HCT116 (cell line): ENCODE results near the gene LAD1. TPM values are rescaled to one million over a fixed set of nuclear protein-coding genes. Genes with fewer than 3 reads are reported as not detected.
A peak's percentile ranks its signal among the peaks of the same experiment; 100 is the strongest.

Experiments
- ATAC-seq: fragments of 200-7000 bp; cut with Tn5 transposase; 2 replicates; pipeline ENCODE4 v1.9.1; 2020; ENCODE audit warnings: mild to moderate bottlenecking, moderate library complexity
- BruUV-seq: library from RNA; stranded (reverse); fragments of 400-500 nt; replicated peaks from 2 replicates; lab custom pipeline; 2021; lab: Mats Ljungman, UMichigan
- CTCF ChIA-PET: fragments of 300-600 bp; sonication (Branson Sonifier 250); formaldehyde crosslinking; loops from one replicate; lab custom pipeline; 2021; ENCODE audit warnings: antibody characterized with exemption; lab: Charles Lee
- POLR2A ChIA-PET: fragments of 300-600, 350-600 bp; sonication (Branson Sonifier 250); formaldehyde crosslinking; loops from one replicate; lab custom pipeline; 2021; ENCODE audit warnings: antibody characterized with exemption; lab: Charles Lee
- RAD21 ChIA-PET, 2 experiments: fragments of 300-600 bp; sonication (Branson Sonifier 250); formaldehyde crosslinking; loops; one replicate each; lab custom pipeline; 2023; ENCODE audit warnings: low total read pairs in 2 of 2; ENCODE audit not compliant: uncharacterized antibody in 2 of 2, unreplicated experiment in 2 of 2, low non-redundant PET in 1 of 2; lab: Charles Lee
- DNase-seq: peaks from one replicate; pipeline ENCODE4 v3.0.0-alpha.2; 2010; ENCODE audit warnings: low read depth, low spot score
- H2AFZ ChIP-seq: fragments of 200-600 bp; shearing (Covaris generic), sonication (generic); 2 replicates; pipeline ENCODE4 v1.6.1; 2017; ENCODE audit warnings: low read depth, mixed run types, mixed read lengths, antibody characterized with exemption, low read length; ENCODE audit not compliant: poor library complexity, severe bottlenecking
- H3K27ac ChIP-seq: 2 replicates; pipeline ENCODE4 v1.5.1; 2012; ENCODE audit warnings: low read depth, low read length
- H3K27me3 ChIP-seq: fragments of 200-600 bp; sonication (generic); 2 replicates; pipeline ENCODE4 v1.6.1; 2016; ENCODE audit warnings: mixed run types, low read length, mixed read lengths; ENCODE audit not compliant: insufficient read depth
- H3K36me3 ChIP-seq, 2 experiments: fragments of 200-500 bp in 1 of 2; fragments of 200-600 bp in 1 of 2; sonication (Bioruptor generic) in 1 of 2; sonication (generic) in 1 of 2; 2 replicates each; pipeline versions ENCODE4 v1.5.1 to v1.6.1; 2014 to 2016; ENCODE audit warnings: low read length in 2 of 2, inconsistent platforms in 1 of 2, mixed read lengths in 1 of 2, mixed run types in 1 of 2; ENCODE audit not compliant: insufficient read depth in 2 of 2, control insufficient read depth in 1 of 2
- H3K4me1 ChIP-seq, 2 experiments: fragments of 200-600 bp in 1 of 2; sonication (generic) in 1 of 2; 2 replicates each; pipeline versions ENCODE4 v1.5.1 to v1.6.1; 2012 to 2017; ENCODE audit warnings: low read length in 2 of 2, inconsistent platforms in 1 of 2, mild to moderate bottlenecking in 1 of 2, mixed read lengths in 1 of 2, mixed run types in 1 of 2, moderate library complexity in 1 of 2; ENCODE audit not compliant: insufficient read depth in 2 of 2, control insufficient read depth in 1 of 2
- H3K4me2 ChIP-seq: fragments of 200-600 bp; sonication (generic); 2 replicates; pipeline ENCODE4 v1.6.1; 2017; ENCODE audit warnings: mixed run types, low read length, mixed read lengths
- H3K4me3 ChIP-seq, 2 experiments: fragments of 200-600 bp in 1 of 2; sonication (generic) in 1 of 2; replicated peaks in 1 of 2; 2 replicates each; pipeline ENCODE4 v1.5.1; 2011 to 2016; ENCODE audit warnings: low read length in 2 of 2, control low read depth in 1 of 2, low read depth in 1 of 2, mild to moderate bottlenecking in 1 of 2, mixed read lengths in 1 of 2, mixed run types in 1 of 2
- H3K79me2 ChIP-seq: fragments of 200-600 bp; sonication (generic); 2 replicates; pipeline ENCODE4 v1.6.1; 2017; ENCODE audit warnings: mild to moderate bottlenecking, mixed run types, low read length, moderate library complexity, mixed read lengths; ENCODE audit not compliant: insufficient read depth
- H3K9ac ChIP-seq: fragments of 200-600 bp; sonication (generic); 2 replicates; pipeline ENCODE4 v1.6.1; 2016; ENCODE audit warnings: low read length, mixed read lengths
- H3K9me2 ChIP-seq: fragments of 200-600 bp; sonication (generic), shearing (Covaris generic); 2 replicates; pipeline ENCODE4 v1.6.1; 2017; ENCODE audit warnings: mixed run types, mild to moderate bottlenecking, moderate library complexity; ENCODE audit not compliant: insufficient read depth
- H3K9me3 ChIP-seq, 2 experiments: fragments of 200-500 bp in 1 of 2; fragments of 200-600 bp in 1 of 2; sonication (Bioruptor generic) in 1 of 2; sonication (generic) in 1 of 2; 2 replicates each; pipeline ENCODE4 v1.6.1; 2014 to 2017; ENCODE audit warnings: low read length in 2 of 2, mixed read lengths in 2 of 2, inconsistent platforms in 1 of 2, low read depth in 1 of 2, mild to moderate bottlenecking in 1 of 2, mixed run types in 1 of 2, moderate library complexity in 1 of 2; ENCODE audit not compliant: control insufficient read depth in 1 of 2, insufficient read depth in 1 of 2
- H4K20me1 ChIP-seq: fragments of 200-600 bp; sonication (generic), shearing (Covaris generic); 2 replicates; pipeline ENCODE4 v1.6.1; 2017; ENCODE audit warnings: mixed run types, mild to moderate bottlenecking, moderate library complexity; ENCODE audit not compliant: insufficient read depth
- CBX3 ChIP-seq: IDR thresholded peaks from 2 replicates; pipeline ENCODE4 v1.6.1; 2012; ENCODE audit warnings: low read depth
- CEBPB ChIP-seq: IDR thresholded peaks from 2 replicates; pipeline ENCODE4 v1.6.1; 2012; ENCODE audit warnings: low read depth
- EZH2phosphoT487 ChIP-seq: fragments of 200-600 bp; IDR thresholded peaks from 2 replicates; pipeline ENCODE4 v1.6.1; 2018; ENCODE audit warnings: antibody characterized with exemption, borderline replicate concordance
- JUND ChIP-seq: IDR thresholded peaks from 2 replicates; pipeline ENCODE4 v1.6.1; 2012
- POLR2AphosphoS5 ChIP-seq: IDR thresholded peaks from 2 replicates; pipeline ENCODE4 v1.6.1; 2011; ENCODE audit warnings: mild to moderate bottlenecking, low read depth, low read length, moderate library complexity
- RAD21 ChIP-seq: IDR thresholded peaks from 2 replicates; pipeline ENCODE4 v1.6.1; 2012; ENCODE audit warnings: low read depth, mild to moderate bottlenecking
- TCF7L2 ChIP-seq: IDR thresholded peaks from 2 replicates; pipeline ENCODE4 v1.7.0; 2011; ENCODE audit warnings: borderline replicate concordance, inconsistent platforms; ENCODE audit not compliant: insufficient read depth, insufficient read length; ENCODE audit errors: extremely low read depth
- intact Hi-C: fragments of 100-400 bp; cut with micrococcal nuclease; formaldehyde crosslinking; loops from 2 replicates; pipeline ENCODE4 v1.10.0; 2022
- total RNA-seq: library from RNA; stranded (reverse); gene quantifications from one replicate; pipeline ENCODE4 v1.2.1, GENCODE V29; 2021; ENCODE audit not compliant: unreplicated experiment
- TF ChIP-seq, protein P1 (sequence below): IDR thresholded peaks from 2 replicates; pipeline ENCODE4 v1.6.1; 2012
- TF ChIP-seq, protein P2 (sequence below): IDR thresholded peaks from 2 replicates; pipeline ENCODE4 v1.6.1; 2012; ENCODE audit warnings: low read depth
- TF ChIP-seq, protein P3 (sequence below), 3 experiments: fragments of 200-600 bp in 1 of 3; sonication (generic) in 1 of 3; IDR thresholded peaks in 2 of 3; conservative IDR thresholded peaks in 1 of 3; 2 replicates each; pipeline ENCODE4 v1.5.1; 2012 to 2017; ENCODE audit warnings: low read depth in 2 of 3, low read length in 2 of 3, antibody characterized with exemption in 1 of 3, borderline replicate concordance in 1 of 3, control low read depth in 1 of 3, mild to moderate bottlenecking in 1 of 3, mixed read lengths in 1 of 3, mixed run types in 1 of 3, moderate library complexity in 1 of 3; ENCODE audit not compliant: insufficient read depth in 1 of 3

Gene LAD1
- total RNA-seq, 1 experiment from 2014 or later = 56.1 TPM

DNA sequence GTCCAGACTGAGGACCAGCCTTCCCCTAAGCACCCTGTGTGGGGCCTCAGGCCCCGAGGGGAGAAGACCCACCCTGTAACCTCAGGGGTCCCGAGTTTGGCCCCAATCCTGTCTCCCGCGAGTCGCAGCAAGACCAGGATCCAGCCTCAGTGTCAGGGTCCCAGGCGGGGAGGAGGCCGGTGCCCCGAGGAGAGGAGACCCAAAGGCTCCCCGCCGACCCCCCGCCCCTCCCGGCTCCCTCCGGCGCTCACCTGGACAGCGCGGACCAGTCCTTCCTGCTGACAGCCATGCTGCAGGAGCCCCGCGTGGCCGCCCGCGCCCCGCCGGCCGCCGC, at the start of gene LAD1 (continued):
- TF ChIP-seq, protein P1, sequence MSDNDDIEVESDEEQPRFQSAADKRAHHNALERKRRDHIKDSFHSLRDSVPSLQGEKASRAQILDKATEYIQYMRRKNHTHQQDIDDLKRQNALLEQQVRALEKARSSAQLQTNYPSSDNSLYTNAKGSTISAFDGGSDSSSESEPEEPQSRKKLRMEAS = no peak
- TF ChIP-seq EZH2phosphoT487 = no peak

DNA sequence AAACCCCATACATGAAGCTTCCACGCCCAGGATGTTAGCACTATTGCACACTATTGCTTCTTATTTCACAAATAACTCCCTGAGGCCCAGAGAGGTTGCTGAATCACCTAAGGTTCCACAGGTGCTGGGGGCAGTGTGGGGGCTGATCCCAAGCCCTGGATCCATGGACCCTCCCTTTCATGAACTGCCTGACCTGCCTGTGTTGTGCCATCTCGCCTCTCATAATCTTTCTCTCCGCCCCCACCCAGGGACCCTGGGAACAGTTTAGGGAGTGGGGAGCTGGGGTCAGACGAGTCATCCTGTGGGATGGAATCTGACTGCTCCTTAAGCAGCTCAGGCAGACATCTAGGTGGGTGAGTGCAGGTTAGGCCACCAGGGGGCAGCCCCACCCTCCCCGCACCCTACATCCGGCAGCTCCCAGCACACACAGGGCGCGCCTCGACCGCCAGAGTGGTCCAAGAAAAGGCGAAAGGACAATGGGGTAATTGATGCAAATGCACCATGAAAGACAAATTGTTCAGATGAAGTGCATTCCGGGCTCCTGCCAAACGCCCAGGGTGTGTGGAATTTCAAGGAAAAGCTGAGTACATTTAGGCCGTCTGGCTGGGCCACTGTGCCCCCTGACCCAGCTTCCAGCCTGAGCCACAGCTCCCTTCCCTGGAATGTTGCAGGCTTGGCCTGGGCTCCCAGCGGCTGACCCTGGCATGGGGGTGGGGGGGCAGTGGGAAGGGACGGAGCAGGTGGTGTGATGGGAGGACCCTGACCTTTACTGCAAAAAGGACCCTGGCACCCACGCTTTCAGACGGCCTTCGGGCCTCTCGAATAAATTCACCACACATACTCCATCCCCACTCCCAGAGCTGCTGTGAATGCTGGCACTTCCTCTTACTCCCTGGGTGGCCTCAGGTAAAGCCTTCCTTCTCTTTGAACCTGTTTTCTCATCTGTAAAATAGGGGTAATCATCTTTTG, 49.1 kb upstream of the LAD1 start:
- TF ChIP-seq, protein P2, sequence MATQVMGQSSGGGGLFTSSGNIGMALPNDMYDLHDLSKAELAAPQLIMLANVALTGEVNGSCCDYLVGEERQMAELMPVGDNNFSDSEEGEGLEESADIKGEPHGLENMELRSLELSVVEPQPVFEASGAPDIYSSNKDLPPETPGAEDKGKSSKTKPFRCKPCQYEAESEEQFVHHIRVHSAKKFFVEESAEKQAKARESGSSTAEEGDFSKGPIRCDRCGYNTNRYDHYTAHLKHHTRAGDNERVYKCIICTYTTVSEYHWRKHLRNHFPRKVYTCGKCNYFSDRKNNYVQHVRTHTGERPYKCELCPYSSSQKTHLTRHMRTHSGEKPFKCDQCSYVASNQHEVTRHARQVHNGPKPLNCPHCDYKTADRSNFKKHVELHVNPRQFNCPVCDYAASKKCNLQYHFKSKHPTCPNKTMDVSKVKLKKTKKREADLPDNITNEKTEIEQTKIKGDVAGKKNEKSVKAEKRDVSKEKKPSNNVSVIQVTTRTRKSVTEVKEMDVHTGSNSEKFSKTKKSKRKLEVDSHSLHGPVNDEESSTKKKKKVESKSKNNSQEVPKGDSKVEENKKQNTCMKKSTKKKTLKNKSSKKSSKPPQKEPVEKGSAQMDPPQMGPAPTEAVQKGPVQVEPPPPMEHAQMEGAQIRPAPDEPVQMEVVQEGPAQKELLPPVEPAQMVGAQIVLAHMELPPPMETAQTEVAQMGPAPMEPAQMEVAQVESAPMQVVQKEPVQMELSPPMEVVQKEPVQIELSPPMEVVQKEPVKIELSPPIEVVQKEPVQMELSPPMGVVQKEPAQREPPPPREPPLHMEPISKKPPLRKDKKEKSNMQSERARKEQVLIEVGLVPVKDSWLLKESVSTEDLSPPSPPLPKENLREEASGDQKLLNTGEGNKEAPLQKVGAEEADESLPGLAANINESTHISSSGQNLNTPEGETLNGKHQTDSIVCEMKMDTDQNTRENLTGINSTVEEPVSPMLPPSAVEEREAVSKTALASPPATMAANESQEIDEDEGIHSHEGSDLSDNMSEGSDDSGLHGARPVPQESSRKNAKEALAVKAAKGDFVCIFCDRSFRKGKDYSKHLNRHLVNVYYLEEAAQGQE = no peak
- TF ChIP-seq CBX3 = no peak
- TF ChIP-seq RAD21 = peak; percentile 91
- no peak for TF ChIP-seq POLR2AphosphoS5
- TF ChIP-seq JUND = no peak
- no peak for TF ChIP-seq TCF7L2
- TF ChIP-seq, protein P3, sequence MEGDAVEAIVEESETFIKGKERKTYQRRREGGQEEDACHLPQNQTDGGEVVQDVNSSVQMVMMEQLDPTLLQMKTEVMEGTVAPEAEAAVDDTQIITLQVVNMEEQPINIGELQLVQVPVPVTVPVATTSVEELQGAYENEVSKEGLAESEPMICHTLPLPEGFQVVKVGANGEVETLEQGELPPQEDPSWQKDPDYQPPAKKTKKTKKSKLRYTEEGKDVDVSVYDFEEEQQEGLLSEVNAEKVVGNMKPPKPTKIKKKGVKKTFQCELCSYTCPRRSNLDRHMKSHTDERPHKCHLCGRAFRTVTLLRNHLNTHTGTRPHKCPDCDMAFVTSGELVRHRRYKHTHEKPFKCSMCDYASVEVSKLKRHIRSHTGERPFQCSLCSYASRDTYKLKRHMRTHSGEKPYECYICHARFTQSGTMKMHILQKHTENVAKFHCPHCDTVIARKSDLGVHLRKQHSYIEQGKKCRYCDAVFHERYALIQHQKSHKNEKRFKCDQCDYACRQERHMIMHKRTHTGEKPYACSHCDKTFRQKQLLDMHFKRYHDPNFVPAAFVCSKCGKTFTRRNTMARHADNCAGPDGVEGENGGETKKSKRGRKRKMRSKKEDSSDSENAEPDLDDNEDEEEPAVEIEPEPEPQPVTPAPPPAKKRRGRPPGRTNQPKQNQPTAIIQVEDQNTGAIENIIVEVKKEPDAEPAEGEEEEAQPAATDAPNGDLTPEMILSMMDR (IDR thresholded peaks at IDR 0.05 in 2 of 3, conservative IDR thresholded peaks at IDR 0.05 in 1 of 3; ENCODE audit: borderline replicate concordance in 1 of 3, insufficient read depth in 1 of 3, low read depth in 2 of 3, low read length in 2 of 3) = peak; percentile 89 to 95 (median 94)
- no peak for TF ChIP-seq CEBPB
- TF ChIP-seq, all 23 proteins: peak for 2
- Histone ChIP-seq H3K36me3 (no peaks in the 10 kb centered on the region), H4K20me1 (no peaks in the 10 kb centered on the region), H3K4me3 (no peak overlapping the region), H3K9me3 (no peaks in the 10 kb centered on the region), H3K4me1 (peaks cover 7 to 19% of the 10 kb centered on the region in 2 experiments; a peak in 3 of 4 replicates), H3K9ac (no peak overlapping the region), H3K79me2 (no peaks in the 10 kb centered on the region), H3K4me2 (peak overlapping the region; percentile 45), H3K9me2 (no peaks in the 10 kb centered on the region), H2AFZ (peak overlapping the region; percentile 68), H3K27me3 (no peaks in the 10 kb centered on the region), H3K27ac (no peak overlapping the region)
- RAD21 ChIA-PET = interaction anchor here (0.5 to 1.8 kb wide), 11 partner anchors 12 to 88 kb away, joined by 3 to 12 read pairs (median 4); partner anchors contain the start of gene CSRP1 (in 1 of the 2)
- no TSS peak for BruUV-seq
- peak; percentile 57 for DNase-seq
- POLR2A ChIA-PET = interaction anchor here (0.9 to 1.2 kb wide), 5 partner anchors 13 to 562 kb away, joined by 3 to 6 read pairs (median 4); partner anchors contain the start of genes ELF3 and PHLDA3
- intact Hi-C loops = loop anchor here (1.0 kb wide), 2 partner anchors 32 to 65 kb away; no protein-coding TSS in a partner anchor
- CTCF ChIA-PET = interaction anchor here (0.7 to 4.3 kb wide), 22 partner anchors 9 to 551 kb away, joined by 3 to 63 read pairs (median 5); partner anchors contain the start of gene PHLDA3
- peak; percentile 100 for ATAC-seq
